ENCODE results near the gene INMT. TPM values are rescaled to one million over a fixed set of nuclear protein-coding genes. Genes with fewer than 3 reads are reported as not detected.

The INMT gene
- total and polyA plus RNA-seq, 4 donors = 0.84 to 130 (median 28.6) TPM

DNA sequence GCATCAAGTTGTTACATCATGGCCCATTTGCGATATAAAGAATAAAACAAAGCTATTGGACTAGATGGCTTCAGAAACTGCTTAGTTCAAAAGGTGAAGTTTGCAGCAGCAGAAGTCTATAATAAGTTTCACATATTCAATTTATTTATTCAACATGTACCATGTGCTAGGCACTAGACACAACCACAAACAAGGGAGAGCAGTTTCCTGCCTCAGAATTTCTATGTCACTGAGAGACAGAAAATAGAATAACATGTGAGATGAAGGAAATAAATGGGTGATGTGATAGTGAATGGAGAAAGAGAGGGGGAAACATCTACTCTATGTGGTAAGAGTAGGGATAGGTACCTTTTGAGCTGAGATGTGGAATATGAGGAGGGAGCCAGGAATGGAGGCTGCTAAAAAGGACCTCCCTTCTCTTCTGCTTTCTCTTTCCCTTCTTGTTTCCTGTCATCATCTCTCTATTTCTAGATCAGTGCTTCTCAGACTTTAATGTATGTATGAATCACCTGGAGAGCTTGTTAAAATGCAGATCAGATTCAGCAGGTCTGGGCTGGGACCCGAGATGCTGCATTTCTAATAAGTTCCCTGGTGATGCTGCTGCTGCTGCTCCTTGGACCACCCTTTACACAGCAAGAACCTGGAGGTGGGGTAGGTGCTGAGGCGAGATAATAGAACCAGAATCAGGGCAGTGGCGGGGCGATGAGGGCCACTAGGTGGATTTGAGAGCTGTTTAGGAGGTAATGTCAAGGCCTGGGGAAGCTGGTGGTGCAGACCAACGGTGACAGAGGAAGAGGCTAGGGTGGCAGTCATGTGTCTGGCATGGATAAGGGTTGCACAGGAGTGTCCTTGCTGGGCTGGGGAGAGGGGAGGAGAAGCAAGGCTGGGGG is 13.7 kb upstream of the INMT start (continued):
- TF ChIP-seq CTCF (IDR thresholded peaks at IDR 0.05; ENCODE audit: low read depth, low read length, missing input control) (no peak), GABPA (IDR thresholded peaks at IDR 0.05 in 1 of 2, conservative IDR thresholded peaks at IDR 0.05 in 1 of 2) (no peak)

GRCh38 chr7:30739691-30740090 is 12.2 kb upstream of the INMT start:
- Histone ChIP-seq H3K27ac (ENCODE audit: low read depth in 1 of 2, low read length in 2 of 2) (no peak overlapping the region), H3K4me3 (ENCODE audit: low read depth in 1 of 3, low read length in 3 of 3) (no peak overlapping the region), H3K4me1 (ENCODE audit: control insufficient read depth in 4 of 4, insufficient read depth in 4 of 4, low read length in 3 of 4) (no peaks in the 10 kb centered on the region), H3K36me3 (ENCODE audit: control insufficient read depth in 4 of 4, insufficient read depth in 3 of 4, low read depth in 1 of 4, low read length in 3 of 4) (no peaks in the 10 kb centered on the region), H3K9me3 (ENCODE audit: control insufficient read depth in 4 of 4, low read length in 3 of 4) (no peaks in the 10 kb centered on the region), H3K27me3 (ENCODE audit: control insufficient read depth in 4 of 4, insufficient read depth in 4 of 4, low read length in 3 of 4) (no peaks in the 10 kb centered on the region), H3K9ac (ENCODE audit: low read depth in 1 of 2, low read length in 2 of 2) (no peak overlapping the region)
- no peak for TF ChIP-seq NR2F2 (IDR thresholded peaks at IDR 0.05)
- TF ChIP-seq HNF4A (conservative IDR thresholded peaks at IDR 0.05) = no peak
- TF ChIP-seq, protein P1, sequence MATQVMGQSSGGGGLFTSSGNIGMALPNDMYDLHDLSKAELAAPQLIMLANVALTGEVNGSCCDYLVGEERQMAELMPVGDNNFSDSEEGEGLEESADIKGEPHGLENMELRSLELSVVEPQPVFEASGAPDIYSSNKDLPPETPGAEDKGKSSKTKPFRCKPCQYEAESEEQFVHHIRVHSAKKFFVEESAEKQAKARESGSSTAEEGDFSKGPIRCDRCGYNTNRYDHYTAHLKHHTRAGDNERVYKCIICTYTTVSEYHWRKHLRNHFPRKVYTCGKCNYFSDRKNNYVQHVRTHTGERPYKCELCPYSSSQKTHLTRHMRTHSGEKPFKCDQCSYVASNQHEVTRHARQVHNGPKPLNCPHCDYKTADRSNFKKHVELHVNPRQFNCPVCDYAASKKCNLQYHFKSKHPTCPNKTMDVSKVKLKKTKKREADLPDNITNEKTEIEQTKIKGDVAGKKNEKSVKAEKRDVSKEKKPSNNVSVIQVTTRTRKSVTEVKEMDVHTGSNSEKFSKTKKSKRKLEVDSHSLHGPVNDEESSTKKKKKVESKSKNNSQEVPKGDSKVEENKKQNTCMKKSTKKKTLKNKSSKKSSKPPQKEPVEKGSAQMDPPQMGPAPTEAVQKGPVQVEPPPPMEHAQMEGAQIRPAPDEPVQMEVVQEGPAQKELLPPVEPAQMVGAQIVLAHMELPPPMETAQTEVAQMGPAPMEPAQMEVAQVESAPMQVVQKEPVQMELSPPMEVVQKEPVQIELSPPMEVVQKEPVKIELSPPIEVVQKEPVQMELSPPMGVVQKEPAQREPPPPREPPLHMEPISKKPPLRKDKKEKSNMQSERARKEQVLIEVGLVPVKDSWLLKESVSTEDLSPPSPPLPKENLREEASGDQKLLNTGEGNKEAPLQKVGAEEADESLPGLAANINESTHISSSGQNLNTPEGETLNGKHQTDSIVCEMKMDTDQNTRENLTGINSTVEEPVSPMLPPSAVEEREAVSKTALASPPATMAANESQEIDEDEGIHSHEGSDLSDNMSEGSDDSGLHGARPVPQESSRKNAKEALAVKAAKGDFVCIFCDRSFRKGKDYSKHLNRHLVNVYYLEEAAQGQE (IDR thresholded peaks at IDR 0.05) = no peak
- TF ChIP-seq HNF4G (IDR thresholded peaks at IDR 0.05) = no peak
- no peak for TF ChIP-seq MAX (IDR thresholded peaks at IDR 0.05)
- TF ChIP-seq, protein P2, sequence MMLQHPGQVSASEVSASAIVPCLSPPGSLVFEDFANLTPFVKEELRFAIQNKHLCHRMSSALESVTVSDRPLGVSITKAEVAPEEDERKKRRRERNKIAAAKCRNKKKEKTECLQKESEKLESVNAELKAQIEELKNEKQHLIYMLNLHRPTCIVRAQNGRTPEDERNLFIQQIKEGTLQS (IDR thresholded peaks at IDR 0.05) = no peak
- WGBS = 88% methylated on average over 2 of the region's 2 CpGs
- DNase-seq (ENCODE audit: low spot score) = no peak

DNA sequence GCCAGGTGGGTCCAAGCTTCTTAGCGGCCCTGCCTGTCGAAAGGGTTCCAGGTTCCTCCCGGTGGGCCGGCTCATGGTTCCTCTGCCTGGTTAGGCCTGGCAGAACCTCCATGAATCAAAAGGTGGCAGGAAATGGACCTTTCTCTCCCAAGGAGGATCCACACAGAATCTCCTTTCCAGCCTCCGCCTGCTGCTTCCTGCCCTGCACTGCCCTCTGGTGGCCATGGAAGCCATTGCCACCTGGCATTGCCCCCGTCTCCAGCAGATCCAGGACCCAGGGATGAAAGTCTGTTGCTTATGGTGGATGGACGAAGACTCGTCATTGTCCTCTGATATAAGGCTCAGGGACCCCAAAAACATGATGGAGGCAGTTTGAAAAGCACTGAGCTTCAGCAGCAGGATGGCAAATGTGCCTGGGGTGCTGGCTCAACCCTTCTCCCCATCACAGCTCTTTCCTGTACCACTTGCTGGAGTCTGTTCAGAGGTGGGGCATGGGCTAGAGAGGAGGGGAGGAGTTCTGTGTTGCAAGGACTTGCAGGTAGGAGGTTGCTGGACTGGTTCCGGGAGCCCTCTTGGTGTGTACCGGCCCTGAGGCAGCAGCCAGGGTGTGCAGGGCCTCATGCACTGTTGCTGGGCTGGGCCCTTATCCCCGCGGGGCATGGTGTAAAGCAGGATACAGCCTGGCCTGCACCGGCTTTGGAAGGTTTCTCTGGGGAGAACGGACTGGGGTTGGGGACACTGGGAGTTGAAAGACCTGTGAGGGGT is 11.3 kb upstream of the INMT start:
- Histone ChIP-seq H3K36me3 (ENCODE audit: control insufficient read depth in 4 of 4, insufficient read depth in 3 of 4, low read depth in 1 of 4, low read length in 3 of 4) (no peaks in the 10 kb centered on the region), H3K9me3 (ENCODE audit: control insufficient read depth in 4 of 4, low read length in 3 of 4) (no peaks in the 10 kb centered on the region), H3K27ac (ENCODE audit: low read depth in 1 of 2, low read length in 2 of 2) (no peak overlapping the region), H3K27me3 (ENCODE audit: control insufficient read depth in 4 of 4, insufficient read depth in 4 of 4, low read length in 3 of 4) (no peaks in the 10 kb centered on the region), H3K9ac (ENCODE audit: low read depth in 1 of 2, low read length in 2 of 2) (no peak overlapping the region), H3K4me1 (ENCODE audit: control insufficient read depth in 4 of 4, insufficient read depth in 4 of 4, low read length in 3 of 4) (no peaks in the 10 kb centered on the region), H3K4me3 (ENCODE audit: low read depth in 1 of 3, low read length in 3 of 3) (no peak overlapping the region)
- TF ChIP-seq RAD21 (IDR thresholded peaks at IDR 0.05) = peak; percentile 93 to 99
- no peak for TF ChIP-seq NR2F2 (IDR thresholded peaks at IDR 0.05)
- TF ChIP-seq EGR1 (IDR thresholded peaks at IDR 0.05; ENCODE audit: low read depth in 2 of 2) = no peak
- peak in 1 of 2 donors; percentile 11 for TF ChIP-seq HNF4A (conservative IDR thresholded peaks at IDR 0.05)
- peak; percentile 96 for TF ChIP-seq CTCF (IDR thresholded peaks at IDR 0.05; ENCODE audit: low read depth, low read length, missing input control)
- WGBS = 37% methylated on average over 14 of the region's 14 CpGs
- peak; percentile 84 for DNase-seq (ENCODE audit: low spot score)
